Hypothalamus (tissue), 51 donors: Measurements from ENCODE around the gene NFATC1.

ENCODE experiments used
- DNase-seq, 51 donors: peaks; one replicate each; lab custom pipeline; 2025; lab: John Stamatoyannopoulos, UW

The NFATC1 gene

GRCh38 chr18:79542876-79543750 lies 147.4 kb downstream of the NFATC1 start:
- DNase-seq: peak in 29 of 51 donors; percentile 22 to 73 (median 51)

GRCh38 chr18:79543861-79544385 lies 148.2 kb downstream of the NFATC1 start:
- no peak for DNase-seq

GRCh38 chr18:79544386-79544963 lies 148.7 kb downstream of the NFATC1 start:
- no peak for DNase-seq

DNA sequence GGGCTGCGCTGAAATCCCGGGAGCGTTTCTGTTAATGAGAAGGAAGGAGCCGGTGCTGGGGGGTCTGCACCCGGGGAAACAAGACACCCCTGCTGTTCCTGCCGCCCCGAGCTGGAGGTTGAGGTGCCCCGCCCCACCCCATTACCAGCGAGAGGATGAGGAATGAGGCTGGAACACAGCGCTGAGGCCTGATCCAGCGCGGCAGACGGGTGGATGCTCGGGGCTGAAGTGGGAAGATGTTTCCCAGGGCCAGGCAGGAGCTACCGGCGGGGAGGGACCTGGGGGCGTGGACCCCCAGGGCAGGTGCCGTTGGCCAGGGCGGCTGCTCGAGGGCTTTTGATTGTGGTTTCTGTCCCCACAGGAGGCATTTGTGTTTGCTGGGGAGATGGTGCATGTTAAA lies 149.5 kb downstream of the NFATC1 start:
- no peak for DNase-seq

GRCh38 chr18:79545736-79546171 lies 150.0 kb downstream of the NFATC1 start:
- DNase-seq: no peak

DNA sequence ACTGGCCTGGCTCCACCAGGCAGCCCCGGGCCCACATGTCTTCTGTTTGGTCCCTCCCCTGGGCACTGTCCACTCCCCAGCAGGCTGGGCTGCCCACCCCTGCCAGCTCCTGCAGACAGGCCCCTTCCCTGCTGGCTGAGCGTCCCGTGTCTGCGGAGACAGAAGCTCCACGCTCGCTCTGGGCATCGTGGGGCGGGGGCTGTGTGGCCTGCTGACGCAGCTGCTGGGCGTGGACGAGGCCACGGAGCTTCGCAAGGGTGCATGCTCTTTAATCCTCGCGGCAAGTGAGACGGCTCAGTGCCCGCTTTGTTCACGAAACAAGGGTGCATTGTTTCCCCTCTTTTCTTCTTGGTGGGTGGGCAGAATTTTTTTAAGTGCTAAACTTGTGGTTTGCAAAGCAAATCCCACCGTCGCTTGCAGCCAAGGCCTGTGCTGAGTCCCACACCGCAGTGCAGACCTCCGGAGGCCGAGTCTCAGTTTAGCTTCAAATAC lies 151.1 kb downstream of the NFATC1 start:
- DNase-seq: peak in 11 of 51 donors; percentile 3 to 73 (median 44)

- DNase-seq: peak in 3 of 51 donors; percentile 30 to 37 (median 33)
These were observed 151.8 kb downstream of the NFATC1 start for GRCh38 chr18:79547413-79548076.

GRCh38 chr18:79548077-79548450 lies 152.3 kb downstream of the NFATC1 start:
- DNase-seq: no peak

DNA sequence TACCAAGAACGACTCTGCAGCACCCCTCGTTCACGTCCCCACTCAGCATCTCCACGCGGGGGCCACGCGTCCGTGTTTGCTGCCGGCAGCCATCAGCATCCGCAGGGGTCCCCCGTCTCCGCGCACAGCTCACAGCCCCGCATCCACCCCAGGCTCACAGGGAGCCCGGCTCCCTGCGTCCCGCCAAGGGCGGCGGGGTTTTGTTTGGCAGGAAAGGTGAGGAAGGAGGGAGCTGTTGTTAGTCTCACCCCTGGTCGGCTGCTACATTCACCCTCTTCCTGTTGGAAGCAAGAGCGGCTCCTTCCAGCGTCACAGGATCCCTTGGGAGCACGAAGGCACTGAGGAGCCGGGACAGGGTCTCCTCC lies 152.9 kb downstream of the NFATC1 start:
- DNase-seq: no peak

DNA sequence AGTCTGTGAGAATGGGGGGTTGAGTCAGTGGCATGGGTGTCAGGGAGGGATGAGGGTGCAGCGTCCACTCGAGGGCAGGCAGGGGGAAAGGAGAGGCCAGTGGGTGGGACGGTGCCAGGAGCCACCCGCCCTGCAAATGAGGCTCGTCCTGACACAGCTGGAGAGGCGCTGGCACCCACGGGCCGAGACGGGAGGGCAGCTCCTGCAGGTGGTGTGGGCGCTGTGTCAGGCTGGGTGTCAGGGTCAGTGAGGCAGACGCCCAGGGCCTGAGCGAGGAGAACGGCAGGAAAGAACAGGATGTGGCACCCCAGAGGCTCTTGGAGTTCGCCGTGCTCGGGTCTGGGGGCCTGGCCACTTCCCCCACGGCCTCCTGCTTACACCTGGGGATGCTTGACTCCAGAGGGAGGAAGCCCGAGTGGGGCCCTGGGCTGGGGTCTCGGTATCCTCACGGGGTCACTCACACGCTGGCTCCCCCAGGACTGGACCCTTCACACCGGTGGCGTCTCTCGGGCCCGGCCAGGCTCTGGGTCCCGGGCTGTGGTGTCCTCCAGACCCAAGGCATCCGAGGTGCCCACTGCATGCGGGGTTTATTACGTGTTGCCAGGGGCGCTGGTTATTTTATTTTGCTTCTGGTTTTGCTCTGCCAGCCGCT lies 153.4 kb downstream of the NFATC1 start:
- DNase-seq: no peak

GRCh38 chr18:79549638-79550000 lies 153.9 kb downstream of the NFATC1 start:
- DNase-seq: no peak

DNA sequence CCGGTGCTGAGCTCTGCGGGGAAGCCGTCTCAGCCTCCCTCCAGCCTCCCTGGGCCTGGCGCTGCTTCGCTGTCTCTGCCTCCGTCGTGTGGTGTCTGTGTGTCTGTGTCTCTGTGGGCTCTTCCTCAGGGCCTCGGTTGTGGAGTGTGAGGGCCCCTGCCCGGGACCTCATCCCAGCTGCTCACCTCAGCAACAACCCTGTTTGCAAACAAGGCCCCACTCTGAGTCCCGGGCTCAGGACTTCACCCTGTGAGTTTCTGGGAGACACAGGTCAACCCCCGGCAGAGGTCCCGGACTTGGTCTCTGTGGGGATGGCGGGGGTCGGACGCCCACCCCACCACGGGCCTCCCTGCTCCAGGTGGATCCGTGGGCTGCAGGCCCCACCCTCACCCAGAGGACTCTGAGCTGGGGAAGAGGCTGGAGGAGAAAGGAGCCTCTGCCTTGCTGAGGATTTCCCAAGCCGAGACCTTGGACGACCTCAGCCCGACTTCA lies 156.5 kb downstream of the NFATC1 start:
- DNase-seq: no peak

- DNase-seq: no peak
These were observed 157.0 kb downstream of the NFATC1 start for GRCh38 chr18:79552696-79553095.

DNA sequence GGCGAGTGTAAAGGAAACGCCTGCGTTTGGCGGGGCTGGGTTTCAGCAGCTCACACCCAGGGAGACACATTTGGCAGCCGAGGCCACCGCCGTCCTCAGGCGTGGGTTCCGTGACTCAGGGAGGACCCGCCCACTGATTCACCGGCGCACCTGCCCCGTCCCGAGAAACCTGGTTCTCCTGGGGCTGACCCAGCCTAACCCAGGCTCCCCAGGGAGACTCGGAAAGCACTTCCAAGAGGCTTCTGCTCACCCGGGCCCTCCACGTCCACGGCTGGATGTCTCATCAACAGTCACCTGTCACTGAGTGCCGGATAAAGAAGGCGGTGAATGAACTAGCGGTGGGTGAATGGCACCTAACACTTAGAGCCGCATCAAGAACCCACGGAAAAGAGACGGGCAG lies 157.4 kb downstream of the NFATC1 start:
- DNase-seq: no peak

- DNase-seq: no peak
These were observed 158.0 kb downstream of the NFATC1 start for GRCh38 chr18:79553696-79554095.

DNA sequence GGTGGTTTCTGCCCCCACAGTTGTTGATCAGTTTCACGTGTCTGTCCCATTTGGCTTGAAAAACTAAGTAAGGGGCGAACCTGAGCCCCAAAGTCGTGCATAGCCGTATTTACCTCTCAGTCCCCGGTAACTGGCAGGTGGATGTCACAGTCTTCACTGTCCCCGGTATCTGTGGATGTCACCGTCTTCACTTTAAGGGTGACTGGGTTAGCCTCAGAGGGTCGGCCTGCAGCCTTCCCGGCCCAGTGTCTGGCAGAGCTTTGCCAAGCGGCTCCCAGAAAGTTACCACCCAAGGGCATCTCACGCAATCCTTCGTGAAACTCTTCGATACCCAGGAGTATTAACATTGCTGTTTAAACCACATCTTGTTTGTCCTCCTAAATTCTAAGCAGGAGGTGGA lies 158.6 kb downstream of the NFATC1 start:
- DNase-seq: no peak

DNA sequence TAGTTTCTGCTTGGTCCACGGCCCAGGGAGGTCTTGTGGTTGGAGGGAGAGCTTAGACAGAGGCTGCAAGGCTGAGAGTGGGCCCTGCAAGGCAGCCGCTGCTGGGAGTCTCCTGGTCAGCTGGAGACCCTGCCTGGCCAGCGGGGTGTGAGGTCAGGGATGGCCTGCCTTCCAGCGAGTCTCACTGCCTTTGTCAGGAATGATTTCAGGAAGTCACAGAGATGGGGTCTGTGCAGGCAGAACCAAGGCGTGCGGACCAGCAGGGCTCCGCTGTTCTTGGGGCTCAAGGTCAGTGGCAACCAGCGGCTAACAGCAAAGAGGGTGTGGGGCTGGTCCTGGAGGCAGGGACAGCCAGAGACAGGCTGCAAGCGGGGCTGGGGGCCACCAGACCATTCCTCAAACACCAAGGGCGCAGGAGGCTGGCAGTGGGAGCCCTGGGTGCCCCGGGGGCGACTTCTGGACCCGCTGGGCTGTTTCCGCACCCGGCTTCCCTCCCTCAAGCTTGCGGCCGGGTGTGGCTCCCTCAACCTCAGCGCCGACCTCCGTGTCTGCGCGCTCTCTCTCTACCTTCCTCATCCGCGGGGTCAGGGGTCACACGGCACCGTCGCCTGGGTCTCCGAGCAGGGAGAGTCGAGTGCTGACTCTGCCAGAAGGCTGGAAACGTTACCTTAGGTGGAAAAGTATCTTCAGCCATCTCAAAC lies 159.4 kb downstream of the NFATC1 start:
- no peak for DNase-seq

DNA sequence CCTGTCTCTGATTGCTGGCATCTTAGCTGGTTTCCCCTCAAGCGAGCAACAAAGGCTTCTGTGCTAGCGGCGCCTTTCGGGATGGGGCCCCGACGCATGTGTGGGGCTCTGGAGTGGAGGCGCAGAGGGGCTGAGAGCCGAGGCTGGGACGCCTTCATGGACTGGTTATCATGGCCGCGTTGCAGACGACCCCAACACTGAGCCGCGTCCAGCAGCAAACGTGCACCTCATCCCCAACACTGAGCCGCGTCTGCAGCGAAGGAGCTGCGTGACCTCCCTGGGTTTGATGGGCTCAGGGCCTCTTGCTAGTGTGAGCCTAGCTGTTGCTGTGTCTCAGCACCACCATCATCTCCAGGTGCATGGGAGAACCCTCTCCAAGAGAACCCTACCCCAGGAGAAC lies 160.2 kb downstream of the NFATC1 start:
- DNase-seq: no peak

GRCh38 chr18:79556829-79557585 lies 161.3 kb downstream of the NFATC1 start:
- no peak for DNase-seq
